RWPE1 (cell line): ENCODE results near the gene CRYBB2.

Experiments
- CTCF ChIA-PET: fragments of 350-600 bp; sonication (Branson Sonifier 250); formaldehyde crosslinking; extraction: SDS; loops from one replicate; lab custom pipeline; 2021; lab: Yijun Ruan, JAX
- POLR2A ChIA-PET: fragments of 400-600 bp; formaldehyde crosslinking; extraction: SDS; loops from one replicate; lab custom pipeline; 2020; ENCODE audit warnings: antibody characterized with exemption; ENCODE audit not compliant: low non-redundant PET; lab: Yijun Ruan, JAX
- DNase-seq: peaks from one replicate; pipeline ENCODE4 v3.0.0; 2012; ENCODE audit warnings: low spot score
- H3K27ac ChIP-seq: fragments of 450-650 bp; 2 replicates; pipeline ENCODE4 v1.5.1; 2017
- CTCF ChIP-seq: fragments of 450-650 bp; conservative IDR thresholded peaks from 2 replicates; pipeline ENCODE4 v1.5.1; 2017; ENCODE audit warnings: low read depth, mild to moderate bottlenecking

The CRYBB2 gene

GRCh38 chr22:25219211-25219689 is at the start of gene CRYBB2:
Gene CRYBB2 (plus strand): TSS chr22:25219639. CDS start chr22:25221430, 1,791 bp downstream.
- ChIA-PET CTCF (no interaction called here), POLR2A (no interaction called here)
- DNase-seq, result no peak
- TF ChIP-seq CTCF, result no peak
- H3K27ac ChIP-seq, result no peak within 1 kb of the TSS

GRCh38 chr22:25170426-25170980 is 48.9 kb upstream of the CRYBB2 start:
- TF ChIP-seq CTCF, result no peak
- DNase-seq, result no peak
- ChIA-PET POLR2A (no interaction called here), CTCF (interaction anchor here (0.7 to 1.1 kb wide), 3 partner anchors 59 to 113 kb away, joined by 3 to 5 read pairs (median 3); no protein-coding TSS in a partner anchor)
- H3K27ac ChIP-seq, result peak overlapping the region; percentile 81

- no peak for TF ChIP-seq CTCF
- ChIA-PET POLR2A (no interaction called here), CTCF (interaction anchor here (0.6 to 0.7 kb wide), 3 partner anchors 62 to 567 kb away, joined by 3 to 6 read pairs (median 4); no protein-coding TSS in a partner anchor)
- peak overlapping the region; percentile 37 for H3K27ac ChIP-seq
- DNase-seq, result no peak
These were observed 47.3 kb upstream of the CRYBB2 start for GRCh38 chr22:25172153-25172552.

GRCh38 chr22:25174156-25174887 is 45.1 kb upstream of the CRYBB2 start:
- H3K27ac ChIP-seq, result peak overlapping the region; percentile 92
- DNase-seq, result no peak
- POLR2A ChIA-PET, result no interaction called here
- TF ChIP-seq CTCF, result no peak
- CTCF ChIA-PET, result no interaction called here

- peak overlapping the region; percentile 92 for H3K27ac ChIP-seq
- ChIA-PET POLR2A (no interaction called here), CTCF (no interaction called here)
- TF ChIP-seq CTCF, result no peak
- DNase-seq, result no peak
These were observed 44.5 kb upstream of the CRYBB2 start for GRCh38 chr22:25174888-25175411.

- H3K27ac ChIP-seq, result peak overlapping the region; percentile 92
- ChIA-PET CTCF (interaction anchor here (0.6 to 1.4 kb wide), 2 partner anchors 65 to 259 kb away, joined by 3 to 5 read pairs; no protein-coding TSS in a partner anchor), POLR2A (no interaction called here)
- peak; percentile 73 for DNase-seq
- TF ChIP-seq CTCF, result no peak
These were observed 43.3 kb upstream of the CRYBB2 start for GRCh38 chr22:25176175-25176574.
